GM21737 (cell line): ENCODE data around the gene ASTN2.
"Not testable (repeated sequence)": the region's sequence is repeated elsewhere in the genome, so short reads cannot be mapped to it uniquely, and the experiment has no call there.

ENCODE experiments used
- ATAC-seq: cut with Tn5 transposase; IDR thresholded peaks from one replicate; pipeline ENCODE4 v1.9.1; 2021; ENCODE audit warnings: mild to moderate bottlenecking, moderate library complexity; ENCODE audit not compliant: unreplicated experiment

ASTN2 gene

GRCh38 chr9:116837018-116837989, 577.6 kb downstream of the ASTN2 start:
- no peak for ATAC-seq

GRCh38 chr9:116830321-116830720, 584.5 kb downstream of the ASTN2 start:
- ATAC-seq: not testable (repeated sequence)

GRCh38 chr9:116821633-116822229, 593.1 kb downstream of the ASTN2 start:
- no peak for ATAC-seq

- no peak for ATAC-seq
Measured at GRCh38 chr9:116819116-116819515, 595.7 kb downstream of the ASTN2 start.

- no peak for ATAC-seq
Measured at GRCh38 chr9:116817762-116818161, 597.1 kb downstream of the ASTN2 start.

- no peak for ATAC-seq
Measured at GRCh38 chr9:116816484-116816883, 598.4 kb downstream of the ASTN2 start.

GRCh38 chr9:116815835-116816234, 599.0 kb downstream of the ASTN2 start:
- ATAC-seq: no peak

GRCh38 chr9:116813031-116813300, 601.9 kb downstream of the ASTN2 start:
- no peak for ATAC-seq

- no peak for ATAC-seq
Measured at GRCh38 chr9:116812231-116813030, 602.4 kb downstream of the ASTN2 start.

- no peak for ATAC-seq
Measured at GRCh38 chr9:116809656-116810055, 605.2 kb downstream of the ASTN2 start.

GRCh38 chr9:116806075-116806474, 608.8 kb downstream of the ASTN2 start:
- ATAC-seq: no peak

- no peak for ATAC-seq
Measured at GRCh38 chr9:116800885-116801284, 614.0 kb downstream of the ASTN2 start.

- ATAC-seq: no peak
Measured at GRCh38 chr9:116800074-116800473, 614.8 kb downstream of the ASTN2 start.

GRCh38 chr9:116798521-116798920, 616.3 kb downstream of the ASTN2 start:
- ATAC-seq: no peak

GRCh38 chr9:116797276-116797675, 617.6 kb downstream of the ASTN2 start:
- no peak for ATAC-seq

GRCh38 chr9:116796669-116797068, 618.2 kb downstream of the ASTN2 start:
- no peak for ATAC-seq

GRCh38 chr9:116795821-116796220, 619.0 kb downstream of the ASTN2 start:
- no peak for ATAC-seq

- no peak for ATAC-seq
Measured at GRCh38 chr9:116792271-116792670, 622.6 kb downstream of the ASTN2 start.

GRCh38 chr9:116791326-116791725, 623.5 kb downstream of the ASTN2 start:
- no peak for ATAC-seq

- ATAC-seq: no peak
Measured at GRCh38 chr9:116789081-116789480, 625.8 kb downstream of the ASTN2 start.

- ATAC-seq: no peak
Measured at GRCh38 chr9:116786737-116787136, 628.1 kb downstream of the ASTN2 start.

GRCh38 chr9:116777116-116777515, 637.7 kb downstream of the ASTN2 start:
- no peak for ATAC-seq
